GM23338 (cell line): Measurements from ENCODE around the gene DRC1.

ENCODE experiments used
- CREB1 ChIP-seq: fragments of 250-450 bp; sonication (Bioruptor Pico); IDR thresholded peaks from 2 replicates; pipeline ENCODE4 v1.5.0; 2020; ENCODE audit warnings: low read depth, mild to moderate bottlenecking, moderate library complexity
- CTCF ChIP-seq, 2 experiments: fragments of 200-600 bp in 1 of 2; sonication (generic) in 1 of 2; conservative IDR thresholded peaks; 2 replicates each; pipeline versions ENCODE4 v1.5.1 to v1.6.1; 2016 to 2017; ENCODE audit warnings: antibody characterized with exemption in 2 of 2, low read depth in 2 of 2, mild to moderate bottlenecking in 2 of 2, moderate library complexity in 1 of 2
- EZH2 ChIP-seq: fragments of 200-600 bp; sonication (generic); IDR thresholded peaks from one replicate; pipeline ENCODE4 v1.8.0; 2017; ENCODE audit warnings: antibody characterized with exemption, mild to moderate bottlenecking, low read depth; ENCODE audit not compliant: unreplicated experiment
- EZH2phosphoT487 ChIP-seq: fragments of 200-600 bp; sonication (generic); IDR thresholded peaks from one replicate; pipeline ENCODE4 v1.8.1; 2018; ENCODE audit warnings: antibody characterized with exemption; ENCODE audit not compliant: unreplicated experiment
- POLR2AphosphoS5 ChIP-seq: IDR thresholded peaks from 2 replicates; pipeline ENCODE4 v1.6.1; 2016; ENCODE audit warnings: antibody characterized with exemption, low read depth
- REST ChIP-seq: IDR thresholded peaks from one replicate; pipeline ENCODE4 v1.6.1; 2018; ENCODE audit warnings: antibody characterized with exemption; ENCODE audit not compliant: unreplicated experiment
- STAT1 ChIP-seq: IDR thresholded peaks from one replicate; pipeline ENCODE4 v1.6.1; 2016; ENCODE audit warnings: antibody characterized with exemption; ENCODE audit not compliant: unreplicated experiment

GRCh38 chr2:26485725-26486418, 84.2 kb downstream of the DRC1 start:
- TF ChIP-seq CTCF (conservative IDR thresholded peaks at IDR 0.05; ENCODE audit: low read depth in 2 of 2), result no peak
- no peak for TF ChIP-seq EZH2
- no peak for TF ChIP-seq EZH2phosphoT487
- no peak for TF ChIP-seq POLR2AphosphoS5
- TF ChIP-seq STAT1, result no peak
- no peak for TF ChIP-seq REST
- no peak for TF ChIP-seq CREB1
